ENCODE measurements around the gene DNAJB5.
A peak's percentile ranks its signal among the peaks of the same experiment; 100 is the strongest.
"Not testable (repeated sequence)": the region's sequence is repeated elsewhere in the genome, so short reads cannot be mapped to it uniquely, and the experiment has no call there.

The DNAJB5 gene

GRCh38 chr9:34989003-34989945, at the start of gene DNAJB5:
Gene DNAJB5, plus strand, starts transcription at chr9:34989745. Its CDS starts 886 bp downstream, at chr9:34990631.
- peak; percentile 98 for DNase-seq

DNA sequence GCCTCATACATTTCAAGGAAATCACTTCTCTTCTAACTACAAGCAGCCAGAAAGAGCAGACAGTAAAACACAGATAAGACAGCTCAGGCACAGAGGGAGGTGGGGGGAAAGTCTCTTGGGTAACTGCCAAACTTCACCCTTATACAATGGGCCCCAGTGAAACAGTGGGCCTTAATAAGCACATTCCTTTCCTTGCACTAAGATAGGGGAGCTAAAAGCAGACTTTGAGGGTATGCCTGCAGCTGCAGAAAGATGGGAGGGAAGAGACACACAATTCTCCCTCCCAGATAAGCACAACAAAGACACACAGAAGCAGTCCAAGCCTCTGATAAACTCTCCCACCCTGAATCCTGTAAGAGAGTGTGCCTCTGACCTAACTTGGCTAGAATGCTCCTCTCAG, 49.6 kb upstream of the DNAJB5 start:
- DNase-seq, result not testable (repeated sequence)

GRCh38 chr9:34948451-34948850, 41.1 kb upstream of the DNAJB5 start:
- no peak for DNase-seq

- DNase-seq, result no peak
Measured at GRCh38 chr9:34954225-34954624, 35.3 kb upstream of the DNAJB5 start.

GRCh38 chr9:34956066-34956465, 33.5 kb upstream of the DNAJB5 start:
- DNase-seq, result not testable (repeated sequence)

- DNase-seq, result no peak
Measured at GRCh38 chr9:34956648-34957047, 32.9 kb upstream of the DNAJB5 start.

DNA sequence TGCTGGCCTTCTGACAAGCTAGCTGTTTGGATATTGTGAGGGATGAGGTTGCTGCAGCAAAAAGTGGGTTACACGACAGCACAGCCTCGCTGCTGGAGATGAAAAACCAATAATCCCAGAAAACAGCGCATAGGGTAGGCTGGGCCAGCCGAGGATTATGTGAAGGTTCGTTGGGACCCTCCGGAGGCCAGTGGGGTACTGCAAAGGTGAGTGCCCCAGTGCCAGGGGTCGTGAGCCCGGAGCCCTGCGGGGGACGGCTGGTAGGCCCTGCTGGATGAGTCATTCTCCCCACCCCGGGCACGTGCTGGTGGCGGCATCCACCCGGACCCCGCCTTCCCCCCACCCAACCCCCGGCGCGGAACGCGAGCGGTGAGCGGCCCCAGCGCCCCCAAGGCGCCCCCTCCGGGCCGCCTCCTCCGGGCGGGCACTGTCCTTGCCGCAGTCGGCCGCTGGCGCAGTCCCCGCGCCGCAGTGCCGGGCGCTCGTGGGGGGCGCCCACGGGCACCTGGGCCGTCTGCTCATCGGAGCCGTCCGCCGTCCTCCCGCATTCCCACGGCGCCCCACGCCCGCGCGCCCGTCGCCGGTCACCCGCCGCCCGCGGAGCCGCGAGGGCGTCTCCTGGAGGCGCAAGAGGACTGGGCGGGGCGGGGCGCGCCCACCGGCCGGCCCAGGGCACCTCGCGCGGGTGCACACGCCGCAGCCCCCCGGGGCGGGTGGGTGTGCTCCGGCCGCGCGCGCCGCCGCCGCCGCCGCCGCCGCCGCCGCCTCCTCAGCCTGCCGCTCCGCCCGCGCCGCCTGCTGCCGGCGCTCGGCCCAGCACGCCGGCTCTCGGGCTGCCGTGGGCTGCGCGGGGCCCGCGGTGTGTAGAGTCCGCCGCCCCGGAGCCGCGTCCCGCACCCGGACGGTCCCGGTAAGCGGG, 31.8 kb upstream of the DNAJB5 start, which contains the start of gene PHF24:
Gene PHF24, plus strand, starts transcription at position 794 of the 919 bp plus-strand sequence. CDS start 13,014 bp downstream, outside the sequence.
- DNase-seq, result no peak

DNA sequence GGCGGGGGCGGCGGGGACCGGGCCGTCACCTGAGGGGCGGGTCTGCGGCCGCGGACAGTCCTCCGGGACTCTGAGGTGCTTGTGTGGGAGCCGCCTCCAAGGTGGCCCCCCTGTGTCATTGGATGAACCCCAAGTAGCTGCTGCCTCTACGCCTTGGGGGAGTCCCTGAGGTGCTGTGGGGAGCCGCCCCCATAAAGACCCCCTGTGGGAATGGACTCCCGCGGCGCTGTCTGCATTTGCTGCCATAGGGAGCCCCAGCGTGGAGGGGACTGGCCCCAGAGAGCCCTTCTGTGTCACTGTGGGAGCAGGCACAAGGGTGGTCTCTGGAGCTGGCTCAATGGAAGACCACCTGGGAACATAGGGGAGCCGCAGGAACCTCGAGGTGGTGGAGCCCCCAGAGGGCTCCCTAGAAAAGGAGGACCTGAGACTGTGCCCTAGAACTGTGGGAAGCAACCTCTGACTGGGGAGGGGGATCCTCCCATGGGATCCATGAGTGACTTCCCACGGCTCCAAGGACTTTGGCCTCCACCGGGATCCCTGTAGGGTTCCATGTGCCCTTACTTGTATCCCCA, 31.0 kb upstream of the DNAJB5 start:
- DNase-seq, result no peak

DNA sequence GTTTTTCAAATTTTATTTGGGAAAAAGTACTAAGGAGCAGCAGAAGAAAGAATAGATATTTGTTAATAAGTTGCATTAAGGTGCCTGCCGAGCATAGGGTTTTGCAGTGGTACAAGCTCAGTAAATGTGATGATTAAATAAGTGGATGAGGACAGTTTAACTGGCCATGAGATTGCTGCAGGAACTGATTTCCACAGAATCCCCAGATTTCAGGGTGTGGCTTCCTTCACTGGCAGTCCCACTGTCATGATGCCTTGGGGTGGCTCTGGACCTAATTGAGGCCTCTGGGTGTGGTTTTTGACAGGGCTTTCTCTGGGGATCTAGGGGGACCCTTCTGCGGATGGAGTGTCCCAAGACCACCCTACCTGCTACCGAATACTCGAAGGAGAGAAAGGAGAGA, 30.1 kb upstream of the DNAJB5 start:
- DNase-seq, result no peak

DNA sequence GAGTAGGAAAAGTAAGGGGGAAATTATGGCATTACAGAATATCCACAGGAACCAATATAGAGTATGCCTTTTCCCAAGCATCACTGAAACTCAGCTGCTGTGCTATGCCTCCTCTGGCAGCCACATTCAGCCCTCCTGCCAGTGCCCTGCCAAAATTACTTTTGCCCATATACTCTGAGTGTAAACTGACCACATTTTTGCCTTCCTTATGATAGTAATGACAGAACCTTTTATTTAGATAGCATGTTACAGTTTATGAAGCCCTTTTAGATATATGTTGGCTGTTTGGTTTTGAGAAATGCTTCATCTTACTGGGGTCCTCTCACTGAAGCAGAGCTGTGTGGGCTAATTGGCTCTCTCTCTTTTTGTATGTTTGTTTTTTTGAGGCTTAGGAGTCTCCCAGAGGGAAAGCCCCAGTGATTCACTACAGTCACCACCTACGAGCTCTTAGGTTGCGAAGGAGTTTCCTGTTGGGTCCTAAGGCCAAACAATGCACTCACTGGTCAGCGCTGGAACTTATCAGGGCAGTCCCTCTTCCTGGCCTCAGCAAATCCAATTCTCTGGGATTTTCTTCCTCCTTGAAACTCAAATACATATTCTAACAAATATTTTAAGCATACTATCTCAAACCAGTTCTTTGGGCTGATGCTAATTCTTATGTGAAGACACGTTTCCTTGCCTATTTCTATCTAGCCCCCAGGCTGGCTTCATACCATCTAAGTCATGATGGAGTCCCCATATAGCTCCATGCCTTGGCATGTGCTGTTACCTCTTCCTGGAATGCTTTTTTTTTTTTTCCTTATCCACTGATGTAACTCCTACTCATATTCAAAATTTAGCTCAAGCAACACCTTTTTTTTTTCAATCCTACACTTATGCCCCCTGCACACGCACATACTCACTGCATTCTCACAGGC, 27.7 kb upstream of the DNAJB5 start:
- DNase-seq, result no peak

DNA sequence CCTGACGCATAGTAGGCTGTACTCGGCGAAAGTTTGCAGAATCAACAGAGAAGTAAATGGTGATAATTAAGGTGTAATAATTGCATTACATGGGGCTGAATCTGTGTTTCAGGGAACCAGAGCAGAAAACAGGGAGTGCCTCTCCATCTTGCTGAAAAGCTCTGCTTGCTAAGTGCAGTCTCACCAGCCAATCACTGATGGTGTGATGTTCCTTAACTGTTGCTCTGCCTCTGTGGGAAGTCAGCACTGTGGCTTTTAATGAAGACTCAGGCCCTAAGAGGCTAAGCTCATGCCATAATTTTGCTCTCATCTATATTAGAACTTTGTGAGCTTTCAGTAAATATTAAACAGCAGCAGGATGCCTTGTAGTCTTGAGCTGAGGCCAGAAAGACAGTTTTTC, 27.0 kb upstream of the DNAJB5 start:
- no peak for DNase-seq

DNA sequence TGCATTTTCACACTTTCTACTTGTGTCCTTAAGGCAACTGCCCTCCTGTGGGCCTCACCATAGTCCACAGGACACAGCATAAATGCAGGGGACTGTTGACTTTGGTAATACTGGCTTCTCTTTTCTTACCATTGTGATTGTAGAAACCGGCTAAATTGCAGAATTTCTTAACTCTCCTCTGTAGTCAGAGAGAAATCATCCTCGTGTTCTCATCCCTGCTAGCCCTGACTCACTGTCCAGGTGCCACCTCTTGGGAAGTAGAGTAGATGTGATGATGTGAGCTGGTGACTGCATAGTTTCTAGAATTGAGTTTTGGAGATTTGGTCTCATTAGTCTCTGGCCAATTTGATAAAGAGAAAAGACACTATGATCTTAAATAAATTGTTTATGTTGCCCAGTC, 26.0 kb upstream of the DNAJB5 start:
- DNase-seq, result no peak

DNA sequence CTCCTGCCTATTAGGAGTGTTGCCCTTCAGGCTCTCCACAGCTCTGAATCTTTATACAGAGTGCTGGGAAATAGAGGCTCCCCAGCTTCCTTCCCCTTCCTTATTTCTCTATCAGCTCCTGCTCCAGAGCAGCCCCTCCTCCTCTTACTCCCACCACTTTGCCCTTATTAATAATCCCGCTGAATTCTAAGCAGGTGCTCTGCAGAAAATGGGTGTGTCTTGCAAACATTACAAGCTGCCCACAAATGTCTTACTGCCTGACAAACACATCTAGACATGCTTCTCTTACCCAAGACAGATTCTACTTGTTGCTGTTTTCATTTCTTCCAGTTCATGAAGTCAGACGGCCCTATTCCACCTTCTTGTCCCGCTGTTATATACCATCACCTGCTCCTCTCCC, 25.1 kb upstream of the DNAJB5 start:
- no peak for DNase-seq

- DNase-seq, result no peak
Measured at GRCh38 chr9:34971146-34971811, 18.3 kb upstream of the DNAJB5 start.

DNA sequence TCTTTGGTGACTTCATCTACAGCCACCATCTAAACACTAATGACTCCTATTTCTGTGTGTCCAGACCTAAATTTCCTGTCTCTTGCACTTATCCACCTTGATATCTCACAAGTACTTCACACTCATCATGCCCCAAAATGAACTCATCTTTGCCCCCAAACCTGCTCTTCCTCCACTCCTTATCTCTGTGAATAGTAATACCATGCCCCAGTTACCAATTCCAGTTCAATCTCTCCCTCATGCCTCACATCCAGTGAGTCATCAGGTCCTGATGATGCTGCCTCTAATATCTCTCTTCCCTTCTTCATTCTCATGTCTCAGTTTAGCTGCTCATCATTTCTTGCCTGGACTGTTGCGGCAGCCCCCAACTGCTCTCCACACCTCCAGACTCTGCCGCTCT, 14.9 kb upstream of the DNAJB5 start:
- DNase-seq, result no peak

GRCh38 chr9:34976441-34976840, 13.1 kb upstream of the DNAJB5 start:
- no peak for DNase-seq

DNA sequence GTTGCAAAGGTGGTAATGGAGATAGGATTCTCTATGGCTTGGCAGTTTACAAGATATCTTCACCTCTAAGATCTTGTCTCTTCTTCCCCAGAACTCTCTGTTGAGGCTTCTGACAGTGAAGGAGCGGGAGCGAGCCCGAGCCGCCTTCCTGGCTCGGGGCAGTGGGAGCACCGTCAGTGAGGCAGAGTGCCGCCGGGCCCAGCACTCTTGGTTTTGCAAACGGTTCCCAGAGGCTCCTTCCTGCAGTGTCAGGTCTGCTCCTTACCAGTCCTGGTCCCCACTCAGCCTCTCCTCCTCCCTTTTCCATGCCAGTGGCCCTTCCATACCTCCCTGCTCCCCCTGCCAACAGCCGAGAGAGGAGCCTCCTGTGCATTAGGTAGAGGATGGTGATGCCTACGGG, 12.6 kb upstream of the DNAJB5 start:
- DNase-seq, result no peak

GRCh38 chr9:34980181-34980761, 9.3 kb upstream of the DNAJB5 start:
- DNase-seq, result no peak

- DNase-seq, result no peak
Measured at GRCh38 chr9:34982361-34982760, 7.2 kb upstream of the DNAJB5 start.

DNA sequence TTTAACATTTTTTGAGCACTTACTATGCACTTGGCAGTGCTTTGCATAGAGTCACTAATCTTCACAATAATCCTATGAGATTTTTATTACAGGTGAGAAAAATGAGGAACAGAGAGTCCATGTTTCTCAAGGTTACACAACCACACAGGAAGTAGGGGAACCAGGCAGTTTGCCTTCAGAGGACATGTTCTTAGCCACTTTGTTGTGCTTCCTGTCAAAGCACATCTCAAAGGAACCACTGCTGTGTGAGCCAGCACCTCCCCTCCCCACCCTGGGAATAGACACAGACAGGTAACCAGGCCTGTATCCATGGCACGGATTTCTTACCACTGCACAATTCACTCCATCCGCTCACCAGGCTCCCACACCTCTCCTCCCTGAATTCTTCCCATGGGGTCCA, 6.3 kb upstream of the DNAJB5 start:
- DNase-seq, result no peak

- DNase-seq, result no peak
Measured at GRCh38 chr9:34984049-34984448, 5.5 kb upstream of the DNAJB5 start.
